Karpas-422 (cell line): Measurements from ENCODE around the gene ZFHX3. TPM values are rescaled to one million over a fixed set of nuclear protein-coding genes. Genes with fewer than 3 reads are reported as not detected.

Source experiments
- DNase-seq: peaks from one replicate; pipeline ENCODE4 v3.0.0-alpha.2; 2015
- H2AFZ ChIP-seq: fragments of 200-600 bp; sonication (generic); 2 replicates; pipeline ENCODE4 v1.6.1; 2014; ENCODE audit warnings: antibody characterized with exemption, low read length, mixed read lengths
- H3K27ac ChIP-seq: fragments of 200-600 bp; sonication (generic); 2 replicates; pipeline ENCODE4 v1.5.1; 2014; ENCODE audit warnings: mild to moderate bottlenecking, low read length, moderate library complexity
- H3K27me3 ChIP-seq: fragments of 200-600 bp; sonication (generic); 2 replicates; pipeline ENCODE4 v1.6.1; 2014; ENCODE audit warnings: low read length, mixed read lengths
- H3K36me3 ChIP-seq: fragments of 200-600 bp; sonication (generic); 2 replicates; pipeline ENCODE4 v1.6.1; 2014; ENCODE audit warnings: low read length, mixed read lengths; ENCODE audit not compliant: insufficient read depth
- H3K4me1 ChIP-seq: fragments of 200-600 bp; sonication (generic); 2 replicates; pipeline ENCODE4 v1.6.1; 2014; ENCODE audit warnings: mild to moderate bottlenecking, low read length, mixed read lengths
- H3K4me2 ChIP-seq: fragments of 200-600 bp; sonication (generic); 2 replicates; pipeline ENCODE4 v1.6.1; 2014; ENCODE audit warnings: low read length, low read depth, mild to moderate bottlenecking; ENCODE audit not compliant: poor library complexity, severe bottlenecking
- H3K4me3 ChIP-seq: fragments of 200-600 bp; sonication (generic); 2 replicates; pipeline ENCODE4 v1.5.1; 2014; ENCODE audit warnings: mild to moderate bottlenecking, antibody characterized with exemption, low read length, mixed read lengths
- H3K79me2 ChIP-seq: fragments of 200-600 bp; sonication (generic); 2 replicates; pipeline ENCODE4 v1.6.1; 2014; ENCODE audit warnings: mild to moderate bottlenecking, low read length, mixed read lengths
- H3K9ac ChIP-seq: fragments of 200-600 bp; sonication (generic); 2 replicates; pipeline ENCODE4 v1.6.0; 2014; ENCODE audit warnings: low read length
- H3K9me2 ChIP-seq: fragments of 200-600 bp; sonication (generic), shearing (Covaris generic); replicated peaks from 2 replicates; pipeline ENCODE4 v1.6.0; 2014; ENCODE audit warnings: mild to moderate bottlenecking, low read length, moderate library complexity; ENCODE audit not compliant: insufficient read depth
- H3K9me3 ChIP-seq: fragments of 300-700, 200-600 bp; sonication (generic); 2 replicates; pipeline ENCODE4 v1.6.1; 2014; ENCODE audit warnings: low read length, mixed read lengths
- H4K20me1 ChIP-seq: fragments of 200-600 bp; sonication (generic); 2 replicates; pipeline ENCODE4 v1.6.1; 2014; ENCODE audit warnings: mild to moderate bottlenecking, antibody characterized with exemption, low read length, low read depth; ENCODE audit not compliant: insufficient read depth
- total RNA-seq: library from RNA; depleted of rRNA; stranded (reverse); fragments of >200 nt; shearing (Covaris generic); gene quantifications from 2 replicates; pipeline ENCODE4 v1.2.3, GENCODE V29; 2014; ENCODE audit warnings: low replicate concordance

Gene ZFHX3
- total RNA-seq, 1 experiment from 2014 or later = 0.67 TPM

GRCh38 chr16:72934636-72935403 is 113.1 kb downstream of the ZFHX3 start:
- Histone ChIP-seq H3K4me2 (no peak overlapping the region), H3K36me3 (no peaks in the 10 kb centered on the region), H3K27me3 (no peaks in the 10 kb centered on the region), H2AFZ (no peak overlapping the region), H3K27ac (no peak overlapping the region), H3K79me2 (no peaks in the 10 kb centered on the region), H3K9me3 (no peaks in the 10 kb centered on the region), H4K20me1 (no peaks in the 10 kb centered on the region), H3K4me1 (peaks cover 3% of the 10 kb centered on the region; the same call in 1 of the 2 replicates), H3K9ac (no peak overlapping the region), H3K4me3 (no peak overlapping the region), H3K9me2 (no peaks in the 10 kb centered on the region)
- no peak for DNase-seq

GRCh38 chr16:72932677-72933335 is 115.1 kb downstream of the ZFHX3 start:
- Histone ChIP-seq H3K4me3 (no peak overlapping the region), H3K79me2 (no peaks in the 10 kb centered on the region), H3K9ac (no peak overlapping the region), H3K27me3 (no peaks in the 10 kb centered on the region), H3K36me3 (no peaks in the 10 kb centered on the region), H3K9me2 (no peaks in the 10 kb centered on the region), H4K20me1 (no peaks in the 10 kb centered on the region), H3K9me3 (no peaks in the 10 kb centered on the region), H2AFZ (no peak overlapping the region), H3K4me2 (no peak overlapping the region), H3K27ac (no peak overlapping the region), H3K4me1 (peaks cover 3% of the 10 kb centered on the region; the same call in 1 of the 2 replicates)
- no peak for DNase-seq

- Histone ChIP-seq H3K79me2 (no peaks in the 10 kb centered on the region), H3K4me2 (no peak overlapping the region), H3K27me3 (no peaks in the 10 kb centered on the region), H3K27ac (no peak overlapping the region), H3K9me3 (no peaks in the 10 kb centered on the region), H3K4me3 (no peak overlapping the region), H3K9ac (no peak overlapping the region), H3K4me1 (peaks cover 3% of the 10 kb centered on the region; the same call in 1 of the 2 replicates), H2AFZ (no peak overlapping the region), H3K9me2 (no peaks in the 10 kb centered on the region), H3K36me3 (no peaks in the 10 kb centered on the region), H4K20me1 (no peaks in the 10 kb centered on the region)
- DNase-seq = no peak
Measured at GRCh38 chr16:72932050-72932449, 115.9 kb downstream of the ZFHX3 start.

- no peak overlapping the region for H3K9ac ChIP-seq
- no peak for DNase-seq
- H3K4me2 ChIP-seq = no peak overlapping the region
- H3K79me2 ChIP-seq = no peaks in the 10 kb centered on the region
- no peaks in the 10 kb centered on the region for H3K9me3 ChIP-seq
- no peak overlapping the region for H3K4me3 ChIP-seq
- no peak overlapping the region for H3K27ac ChIP-seq
- peaks cover 3% of the 10 kb centered on the region; the same call in 1 of the 2 replicates for H3K4me1 ChIP-seq
- H3K36me3 ChIP-seq = no peaks in the 10 kb centered on the region
- no peaks in the 10 kb centered on the region for H3K9me2 ChIP-seq
- H3K27me3 ChIP-seq = no peaks in the 10 kb centered on the region
- H4K20me1 ChIP-seq = no peaks in the 10 kb centered on the region
- no peak overlapping the region for H2AFZ ChIP-seq
Measured at GRCh38 chr16:72930396-72930795, 117.5 kb downstream of the ZFHX3 start.

GRCh38 chr16:72928090-72928981 is 119.6 kb downstream of the ZFHX3 start:
- no peak for DNase-seq
- H3K9me3 ChIP-seq = no peaks in the 10 kb centered on the region
- H3K27ac ChIP-seq = no peak overlapping the region
- H2AFZ ChIP-seq = no peak overlapping the region
- no peak overlapping the region for H3K4me2 ChIP-seq
- no peaks in the 10 kb centered on the region for H3K36me3 ChIP-seq
- no peaks in the 10 kb centered on the region for H4K20me1 ChIP-seq
- no peaks in the 10 kb centered on the region for H3K79me2 ChIP-seq
- no peak overlapping the region for H3K9ac ChIP-seq
- H3K9me2 ChIP-seq = no peaks in the 10 kb centered on the region
- H3K4me3 ChIP-seq = no peak overlapping the region
- peaks cover 3% of the 10 kb centered on the region; the same call in 1 of the 2 replicates for H3K4me1 ChIP-seq
- no peaks in the 10 kb centered on the region for H3K27me3 ChIP-seq

GRCh38 chr16:72927199-72928089 is 120.5 kb downstream of the ZFHX3 start:
- Histone ChIP-seq H3K9ac (no peak overlapping the region), H3K27me3 (no peaks in the 10 kb centered on the region), H2AFZ (no peak overlapping the region)

GRCh38 chr16:72926177-72927070 is 121.5 kb downstream of the ZFHX3 start:
- H3K4me1 ChIP-seq = no peaks in the 10 kb centered on the region
- no peak overlapping the region for H3K27ac ChIP-seq
- H3K4me2 ChIP-seq = no peak overlapping the region
- H3K27me3 ChIP-seq = no peaks in the 10 kb centered on the region
- no peak overlapping the region for H3K4me3 ChIP-seq
- H2AFZ ChIP-seq = no peak overlapping the region
- H3K36me3 ChIP-seq = no peaks in the 10 kb centered on the region
- H3K79me2 ChIP-seq = no peaks in the 10 kb centered on the region
- no peaks in the 10 kb centered on the region for H3K9me2 ChIP-seq
- no peaks in the 10 kb centered on the region for H3K9me3 ChIP-seq
- no peak for DNase-seq
- H3K9ac ChIP-seq = no peak overlapping the region
- no peaks in the 10 kb centered on the region for H4K20me1 ChIP-seq

More at GRCh38 chr16:72927199-72928089, 120.5 kb downstream of the ZFHX3 start:
- H3K9me2 ChIP-seq = no peaks in the 10 kb centered on the region
- no peaks in the 10 kb centered on the region for H4K20me1 ChIP-seq
- H3K4me2 ChIP-seq = no peak overlapping the region
- DNase-seq = no peak
- no peaks in the 10 kb centered on the region for H3K79me2 ChIP-seq
- no peaks in the 10 kb centered on the region for H3K36me3 ChIP-seq
- H3K4me3 ChIP-seq = no peak overlapping the region
- H3K4me1 ChIP-seq = peaks cover 3% of the 10 kb centered on the region; the same call in 1 of the 2 replicates
- H3K27ac ChIP-seq = no peak overlapping the region
- no peaks in the 10 kb centered on the region for H3K9me3 ChIP-seq
